T-helper 2 cell (primary cell): Measurements from ENCODE around the gene RAB35.

Experiments
- DNase-seq, 5 experiments: peaks; one replicate each; pipeline versions ENCODE4 v3.0.0 to v3.0.0-alpha.2; 2012 to 2022

RAB35 gene

GRCh38 chr12:120132054-120132836 lies 15.7 kb upstream of the RAB35 start:
- DNase-seq, result no peak

GRCh38 chr12:120131116-120131515 lies 14.6 kb upstream of the RAB35 start:
- no peak for DNase-seq

- no peak for DNase-seq
Measured at GRCh38 chr12:120130011-120130410, 13.5 kb upstream of the RAB35 start.

GRCh38 chr12:120126635-120127005 lies 10.1 kb upstream of the RAB35 start:
- no peak for DNase-seq

GRCh38 chr12:120125792-120126634 lies 9.5 kb upstream of the RAB35 start:
- DNase-seq, result no peak

- DNase-seq, result no peak
Measured at GRCh38 chr12:120125029-120125428, 8.5 kb upstream of the RAB35 start.

- peak in 1 of 5 experiments; percentile 86 for DNase-seq
Measured at GRCh38 chr12:120121766-120122293, 5.3 kb upstream of the RAB35 start.

- DNase-seq, result no peak
Measured at GRCh38 chr12:120121343-120121742, 4.8 kb upstream of the RAB35 start.

GRCh38 chr12:120119271-120119973 lies 2.9 kb upstream of the RAB35 start:
- DNase-seq, result peak in 1 of 5 experiments; percentile 78

GRCh38 chr12:120118321-120119061 lies 1.9 kb upstream of the RAB35 start:
- DNase-seq, result peak in 1 of 5 experiments; percentile 39

- no peak for DNase-seq
Measured at GRCh38 chr12:120117961-120118320, 1.4 kb upstream of the RAB35 start.

GRCh38 chr12:120116792-120117651 lies 469 bp upstream of the RAB35 start:
- peak; percentile 95 to 97 (median 96) for DNase-seq

- peak in 1 of 5 experiments; percentile 70 for DNase-seq
Measured at GRCh38 chr12:120115692-120116440, 687 bp downstream of the RAB35 start.

- DNase-seq, result peak in 1 of 5 experiments; percentile 22
Measured at GRCh38 chr12:120115066-120115465, 1.5 kb downstream of the RAB35 start.

- DNase-seq, result peak in 4 of 5 experiments; percentile 23 to 74 (median 43)
Measured at GRCh38 chr12:120110550-120111501, 5.7 kb downstream of the RAB35 start.

- DNase-seq, result no peak
Measured at GRCh38 chr12:120109570-120110267, 6.8 kb downstream of the RAB35 start.

- DNase-seq, result no peak
Measured at GRCh38 chr12:120106151-120106550, 10.4 kb downstream of the RAB35 start.

GRCh38 chr12:120103371-120103770 lies 13.2 kb downstream of the RAB35 start:
- no peak for DNase-seq

- no peak for DNase-seq
Measured at GRCh38 chr12:120103044-120103338, 13.6 kb downstream of the RAB35 start.
